SKM-1 (cell line): Measurements from ENCODE around the gene GPLD1.
"Not testable (repeated sequence)": the region's sequence is repeated elsewhere in the genome, so short reads cannot be mapped to it uniquely, and the experiment has no call there.

Experiments
- DNase-seq: peaks from one replicate; lab custom pipeline; 2025; ENCODE audit not compliant: unreplicated experiment; lab: John Stamatoyannopoulos, UW

GPLD1 gene

GRCh38 chr6:24385536-24386269 lies 103.7 kb downstream of the GPLD1 start:
- DNase-seq = no peak

GRCh38 chr6:24384369-24385130 lies 104.8 kb downstream of the GPLD1 start:
- DNase-seq = not testable (repeated sequence)

DNA sequence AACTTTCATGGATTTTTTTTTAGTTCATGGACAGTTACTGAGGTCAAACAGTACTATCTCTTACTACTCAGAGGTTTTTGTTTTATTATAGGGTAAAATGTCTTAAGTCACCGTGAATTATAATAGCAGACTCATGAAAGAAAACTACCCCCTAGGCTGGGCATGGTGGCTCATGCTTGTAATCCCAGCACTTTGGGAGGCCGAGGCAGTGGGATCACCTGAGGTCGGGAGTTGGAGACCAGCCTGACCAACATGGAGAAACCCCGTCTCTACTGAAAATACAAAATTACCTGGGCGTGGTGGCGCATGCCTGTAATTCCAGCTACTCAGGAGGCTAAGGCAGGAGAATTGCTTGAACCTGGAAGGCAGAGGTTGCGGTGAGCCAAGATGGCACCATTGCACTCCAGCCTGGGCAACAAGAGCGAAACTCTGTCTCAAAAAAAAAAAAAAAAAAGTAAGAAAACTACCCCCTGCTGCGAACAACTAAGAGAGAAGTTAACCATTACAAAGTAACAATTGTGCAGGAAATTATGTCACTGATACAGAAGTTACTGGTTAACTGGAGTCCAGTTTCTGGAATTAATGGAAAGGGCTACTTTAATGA lies 106.4 kb downstream of the GPLD1 start:
- DNase-seq = not testable (repeated sequence)

DNA sequence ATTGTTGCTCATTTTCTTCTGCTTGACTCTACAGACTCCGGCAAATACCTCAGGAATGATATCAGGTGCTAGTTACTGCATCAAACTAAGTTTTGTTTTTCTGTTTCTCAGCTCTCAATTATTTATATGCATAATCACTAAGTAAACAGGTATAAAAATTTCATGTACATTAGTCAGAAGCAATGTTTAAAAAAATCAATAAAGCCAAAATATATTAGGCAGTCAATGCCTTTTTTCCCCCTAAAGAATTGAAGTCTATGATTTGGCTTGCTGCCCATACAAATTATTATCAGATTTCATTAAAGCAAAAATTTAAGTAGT lies 107.2 kb downstream of the GPLD1 start:
- no peak for DNase-seq

- DNase-seq = no peak
Measured at GRCh38 chr6:24381476-24382219, 107.7 kb downstream of the GPLD1 start.

GRCh38 chr6:24378473-24379097 lies 110.8 kb downstream of the GPLD1 start:
- DNase-seq = no peak
